ENCODE results near the gene MVK. TPM values are rescaled to one million over a fixed set of nuclear protein-coding genes. Genes with fewer than 3 reads are reported as not detected.

The MVK gene
- total and polyA plus RNA-seq, 4 donors, result 34.9 to 50.3 (median 41.4) TPM

DNA sequence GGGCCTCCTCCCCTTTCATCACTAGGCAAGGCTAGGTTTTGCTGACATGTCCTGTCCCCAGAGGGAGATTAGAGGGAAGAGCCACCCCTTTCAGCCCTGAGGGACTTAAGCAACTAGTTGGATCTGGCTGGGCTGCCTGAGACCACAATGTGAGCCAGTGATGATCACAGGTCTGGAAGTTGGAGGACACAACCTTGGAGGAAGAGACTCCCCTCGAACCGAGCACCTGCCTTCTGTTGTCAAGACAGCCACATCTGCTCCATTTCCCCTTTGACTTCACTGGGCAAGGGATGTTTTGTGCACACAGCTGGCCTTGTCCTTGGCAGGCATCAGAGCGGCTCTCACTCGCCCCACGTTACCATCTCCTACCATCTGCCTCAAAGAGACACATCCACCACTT lies 31.4 kb downstream of the MVK start:
- no peak overlapping the region for H3K9ac ChIP-seq (ENCODE audit: low read depth in 1 of 2, low read length in 2 of 2)
- TF ChIP-seq, protein P1, sequence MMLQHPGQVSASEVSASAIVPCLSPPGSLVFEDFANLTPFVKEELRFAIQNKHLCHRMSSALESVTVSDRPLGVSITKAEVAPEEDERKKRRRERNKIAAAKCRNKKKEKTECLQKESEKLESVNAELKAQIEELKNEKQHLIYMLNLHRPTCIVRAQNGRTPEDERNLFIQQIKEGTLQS (IDR thresholded peaks at IDR 0.05), result no peak
- TF ChIP-seq SP1 (IDR thresholded peaks at IDR 0.05) (no peak), RXRA (IDR thresholded peaks at IDR 0.05) (no peak), TAF1 (conservative IDR thresholded peaks at IDR 0.05) (no peak), GABPA (IDR thresholded peaks at IDR 0.05 in 1 of 2, conservative IDR thresholded peaks at IDR 0.05 in 1 of 2) (no peak), JUND (IDR thresholded peaks at IDR 0.05) (no peak), HNF4G (IDR thresholded peaks at IDR 0.05) (no peak), NR2F2 (IDR thresholded peaks at IDR 0.05) (no peak), FOXA2 (IDR thresholded peaks at IDR 0.05) (no peak), RAD21 (IDR thresholded peaks at IDR 0.05) (no peak), HNF4A (conservative IDR thresholded peaks at IDR 0.05) (no peak), YY1 (IDR thresholded peaks at IDR 0.05) (no peak), EGR1 (IDR thresholded peaks at IDR 0.05; ENCODE audit: low read depth in 2 of 2) (no peak), FOXA1 (IDR thresholded peaks at IDR 0.05) (no peak)
- TF ChIP-seq, protein P2, sequence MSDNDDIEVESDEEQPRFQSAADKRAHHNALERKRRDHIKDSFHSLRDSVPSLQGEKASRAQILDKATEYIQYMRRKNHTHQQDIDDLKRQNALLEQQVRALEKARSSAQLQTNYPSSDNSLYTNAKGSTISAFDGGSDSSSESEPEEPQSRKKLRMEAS (IDR thresholded peaks at IDR 0.05), result no peak
- TF ChIP-seq, protein P3, sequence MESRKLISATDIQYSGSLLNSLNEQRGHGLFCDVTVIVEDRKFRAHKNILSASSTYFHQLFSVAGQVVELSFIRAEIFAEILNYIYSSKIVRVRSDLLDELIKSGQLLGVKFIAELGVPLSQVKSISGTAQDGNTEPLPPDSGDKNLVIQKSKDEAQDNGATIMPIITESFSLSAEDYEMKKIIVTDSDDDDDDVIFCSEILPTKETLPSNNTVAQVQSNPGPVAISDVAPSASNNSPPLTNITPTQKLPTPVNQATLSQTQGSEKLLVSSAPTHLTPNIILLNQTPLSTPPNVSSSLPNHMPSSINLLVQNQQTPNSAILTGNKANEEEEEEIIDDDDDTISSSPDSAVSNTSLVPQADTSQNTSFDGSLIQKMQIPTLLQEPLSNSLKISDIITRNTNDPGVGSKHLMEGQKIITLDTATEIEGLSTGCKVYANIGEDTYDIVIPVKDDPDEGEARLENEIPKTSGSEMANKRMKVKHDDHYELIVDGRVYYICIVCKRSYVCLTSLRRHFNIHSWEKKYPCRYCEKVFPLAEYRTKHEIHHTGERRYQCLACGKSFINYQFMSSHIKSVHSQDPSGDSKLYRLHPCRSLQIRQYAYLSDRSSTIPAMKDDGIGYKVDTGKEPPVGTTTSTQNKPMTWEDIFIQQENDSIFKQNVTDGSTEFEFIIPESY (IDR thresholded peaks at IDR 0.05), result no peak
- TF ChIP-seq, protein P4, sequence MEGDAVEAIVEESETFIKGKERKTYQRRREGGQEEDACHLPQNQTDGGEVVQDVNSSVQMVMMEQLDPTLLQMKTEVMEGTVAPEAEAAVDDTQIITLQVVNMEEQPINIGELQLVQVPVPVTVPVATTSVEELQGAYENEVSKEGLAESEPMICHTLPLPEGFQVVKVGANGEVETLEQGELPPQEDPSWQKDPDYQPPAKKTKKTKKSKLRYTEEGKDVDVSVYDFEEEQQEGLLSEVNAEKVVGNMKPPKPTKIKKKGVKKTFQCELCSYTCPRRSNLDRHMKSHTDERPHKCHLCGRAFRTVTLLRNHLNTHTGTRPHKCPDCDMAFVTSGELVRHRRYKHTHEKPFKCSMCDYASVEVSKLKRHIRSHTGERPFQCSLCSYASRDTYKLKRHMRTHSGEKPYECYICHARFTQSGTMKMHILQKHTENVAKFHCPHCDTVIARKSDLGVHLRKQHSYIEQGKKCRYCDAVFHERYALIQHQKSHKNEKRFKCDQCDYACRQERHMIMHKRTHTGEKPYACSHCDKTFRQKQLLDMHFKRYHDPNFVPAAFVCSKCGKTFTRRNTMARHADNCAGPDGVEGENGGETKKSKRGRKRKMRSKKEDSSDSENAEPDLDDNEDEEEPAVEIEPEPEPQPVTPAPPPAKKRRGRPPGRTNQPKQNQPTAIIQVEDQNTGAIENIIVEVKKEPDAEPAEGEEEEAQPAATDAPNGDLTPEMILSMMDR (IDR thresholded peaks at IDR 0.05; ENCODE audit: low read depth, low read length, missing input control), result no peak
- TF ChIP-seq, protein P5, sequence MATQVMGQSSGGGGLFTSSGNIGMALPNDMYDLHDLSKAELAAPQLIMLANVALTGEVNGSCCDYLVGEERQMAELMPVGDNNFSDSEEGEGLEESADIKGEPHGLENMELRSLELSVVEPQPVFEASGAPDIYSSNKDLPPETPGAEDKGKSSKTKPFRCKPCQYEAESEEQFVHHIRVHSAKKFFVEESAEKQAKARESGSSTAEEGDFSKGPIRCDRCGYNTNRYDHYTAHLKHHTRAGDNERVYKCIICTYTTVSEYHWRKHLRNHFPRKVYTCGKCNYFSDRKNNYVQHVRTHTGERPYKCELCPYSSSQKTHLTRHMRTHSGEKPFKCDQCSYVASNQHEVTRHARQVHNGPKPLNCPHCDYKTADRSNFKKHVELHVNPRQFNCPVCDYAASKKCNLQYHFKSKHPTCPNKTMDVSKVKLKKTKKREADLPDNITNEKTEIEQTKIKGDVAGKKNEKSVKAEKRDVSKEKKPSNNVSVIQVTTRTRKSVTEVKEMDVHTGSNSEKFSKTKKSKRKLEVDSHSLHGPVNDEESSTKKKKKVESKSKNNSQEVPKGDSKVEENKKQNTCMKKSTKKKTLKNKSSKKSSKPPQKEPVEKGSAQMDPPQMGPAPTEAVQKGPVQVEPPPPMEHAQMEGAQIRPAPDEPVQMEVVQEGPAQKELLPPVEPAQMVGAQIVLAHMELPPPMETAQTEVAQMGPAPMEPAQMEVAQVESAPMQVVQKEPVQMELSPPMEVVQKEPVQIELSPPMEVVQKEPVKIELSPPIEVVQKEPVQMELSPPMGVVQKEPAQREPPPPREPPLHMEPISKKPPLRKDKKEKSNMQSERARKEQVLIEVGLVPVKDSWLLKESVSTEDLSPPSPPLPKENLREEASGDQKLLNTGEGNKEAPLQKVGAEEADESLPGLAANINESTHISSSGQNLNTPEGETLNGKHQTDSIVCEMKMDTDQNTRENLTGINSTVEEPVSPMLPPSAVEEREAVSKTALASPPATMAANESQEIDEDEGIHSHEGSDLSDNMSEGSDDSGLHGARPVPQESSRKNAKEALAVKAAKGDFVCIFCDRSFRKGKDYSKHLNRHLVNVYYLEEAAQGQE (IDR thresholded peaks at IDR 0.05), result no peak
- H3K27me3 ChIP-seq (ENCODE audit: control insufficient read depth in 4 of 4, insufficient read depth in 4 of 4, low read length in 3 of 4), result no peaks in the 10 kb centered on the region
- H3K27ac ChIP-seq (ENCODE audit: low read depth in 1 of 2, low read length in 2 of 2), result no peak overlapping the region
- no peak overlapping the region for H3K4me3 ChIP-seq (ENCODE audit: low read depth in 1 of 3, low read length in 3 of 3)
- H3K9me3 ChIP-seq (ENCODE audit: control insufficient read depth in 4 of 4, low read length in 3 of 4), result no peaks in the 10 kb centered on the region
- no peak for DNase-seq (ENCODE audit: low spot score)
- H3K4me1 ChIP-seq (ENCODE audit: control insufficient read depth in 4 of 4, insufficient read depth in 4 of 4, low read length in 3 of 4), result peaks cover 1 to 10% (median 8%) of the 10 kb centered on the region in 4 donors
- H3K36me3 ChIP-seq (ENCODE audit: control insufficient read depth in 4 of 4, insufficient read depth in 3 of 4, low read depth in 1 of 4, low read length in 3 of 4), result no peaks in the 10 kb centered on the region
- 89% methylated on average over 5 of the region's 5 CpGs for WGBS

Data from liver (tissue), 9 donors.